ENCODE results near the gene FCAMR. TPM values are rescaled to one million over a fixed set of nuclear protein-coding genes. Genes with fewer than 3 reads are reported as not detected.

The FCAMR gene
- total RNA-seq, 4 donors from 2014 or later: 0.37 to 2.4 (median 0.64) TPM; not detected in 1

GRCh38 chr1:206963119-206963712 lies 7.0 kb downstream of the FCAMR start:
- in situ Hi-C loops (cut with MboI; ENCODE audit: low pct_ligation_motif_present in 1 of 4, low pct_unique_long_range_greater_than_20kb in 1 of 4, low sequenced_read_pairs in 3 of 4): no loop called here
- intact Hi-C loops (cut with DNase I; ENCODE audit: low total_unique reads): no loop called here
- Histone ChIP-seq H3K27me3 (no peaks in the 10 kb centered on the region), H3K4me1 (peaks cover 0 to 38% (median 26%) of the 10 kb centered on the region in 4 donors), H3K36me3 (no peaks in the 10 kb centered on the region), H3K9me3 (no peaks in the 10 kb centered on the region), H3K27ac (peak overlapping the region; percentile 45 to 72 (median 67)), H3K4me3 (no peak overlapping the region)
- DNase-seq: no peak
- TF ChIP-seq POLR2A (IDR thresholded peaks at IDR 0.05) (no peak), POLR2AphosphoS5 (IDR thresholded peaks at IDR 0.05) (no peak), EP300 (IDR thresholded peaks at IDR 0.05; ENCODE audit: low read depth) (no peak), CTCF (IDR thresholded peaks at IDR 0.05) (no peak)
- 69% methylated on average over 4 to 5 of the region's 5 CpGs for WGBS, 2 donors (ENCODE audit: low coverage in 1 of 2)

GRCh38 chr1:206962272-206962671 lies 8.0 kb downstream of the FCAMR start:
- 88% methylated on average over 7 of the region's 7 CpGs; no CpG with 5 or more reads in 1 of the 2 donors for WGBS, 2 donors (ENCODE audit: low coverage in 1 of 2)
- intact Hi-C loops (cut with DNase I; ENCODE audit: low total_unique reads) (no loop called here), in situ Hi-C loops (cut with MboI; ENCODE audit: low pct_ligation_motif_present in 1 of 4, low pct_unique_long_range_greater_than_20kb in 1 of 4, low sequenced_read_pairs in 3 of 4) (no loop called here)
- peak overlapping the region in 2 of 4 donors; percentile 65 to 72 for H3K27ac ChIP-seq
- H3K4me3 ChIP-seq: no peak overlapping the region
- TF ChIP-seq POLR2A (IDR thresholded peaks at IDR 0.05) (no peak), CTCF (IDR thresholded peaks at IDR 0.05) (no peak), EP300 (IDR thresholded peaks at IDR 0.05; ENCODE audit: low read depth) (no peak), POLR2AphosphoS5 (IDR thresholded peaks at IDR 0.05) (no peak)
- H3K4me1 ChIP-seq: peaks cover 0 to 29% (median 17%) of the 10 kb centered on the region in 4 donors
- no peak for DNase-seq
- no peaks in the 10 kb centered on the region for H3K27me3 ChIP-seq
- H3K9me3 ChIP-seq: no peaks in the 10 kb centered on the region
- no peaks in the 10 kb centered on the region for H3K36me3 ChIP-seq

GRCh38 chr1:206961668-206962067 lies 8.6 kb downstream of the FCAMR start:
- TF ChIP-seq CTCF (IDR thresholded peaks at IDR 0.05) (no peak), POLR2AphosphoS5 (IDR thresholded peaks at IDR 0.05) (no peak), EP300 (IDR thresholded peaks at IDR 0.05; ENCODE audit: low read depth) (no peak), POLR2A (IDR thresholded peaks at IDR 0.05) (no peak)
- no peak for DNase-seq
- no peaks in the 10 kb centered on the region for H3K36me3 ChIP-seq
- H3K27me3 ChIP-seq: no peaks in the 10 kb centered on the region
- H3K4me1 ChIP-seq: peaks cover 0 to 23% (median 14%) of the 10 kb centered on the region in 4 donors
- H3K4me3 ChIP-seq: no peak overlapping the region
- intact Hi-C loops (cut with DNase I; ENCODE audit: low total_unique reads) (no loop called here), in situ Hi-C loops (cut with MboI; ENCODE audit: low pct_ligation_motif_present in 1 of 4, low pct_unique_long_range_greater_than_20kb in 1 of 4, low sequenced_read_pairs in 3 of 4) (no loop called here)
- WGBS, 2 donors (ENCODE audit: low coverage in 1 of 2): 78 to 94% methylated on average over 3 of the region's 3 CpGs
- no peaks in the 10 kb centered on the region for H3K9me3 ChIP-seq
- H3K27ac ChIP-seq: no peak overlapping the region

GRCh38 chr1:206960676-206961386 lies 9.4 kb downstream of the FCAMR start:
- in situ Hi-C loops (cut with MboI; ENCODE audit: low pct_ligation_motif_present in 1 of 4, low pct_unique_long_range_greater_than_20kb in 1 of 4, low sequenced_read_pairs in 3 of 4): no loop called here
- no peak for TF ChIP-seq POLR2A (IDR thresholded peaks at IDR 0.05)
- no peak for TF ChIP-seq EP300 (IDR thresholded peaks at IDR 0.05; ENCODE audit: low read depth)
- no peak for TF ChIP-seq CTCF (IDR thresholded peaks at IDR 0.05)
- TF ChIP-seq POLR2AphosphoS5 (IDR thresholded peaks at IDR 0.05): no peak

More at GRCh38 chr1:206960676-206961386, 9.4 kb downstream of the FCAMR start:
- Histone ChIP-seq H3K4me1 (peaks cover 3 to 29% (median 20%) of the 10 kb centered on the region in 4 donors), H3K4me3 (no peak overlapping the region), H3K36me3 (no peaks in the 10 kb centered on the region), H3K9me3 (no peaks in the 10 kb centered on the region), H3K27ac (no peak overlapping the region), H3K27me3 (no peaks in the 10 kb centered on the region)
- no peak for DNase-seq
- WGBS, 2 donors (ENCODE audit: low coverage in 1 of 2): 95% methylated on average over 6 of the region's 6 CpGs; no CpG with 5 or more reads in 1 of the 2 donors
- intact Hi-C loops (cut with DNase I; ENCODE audit: low total_unique reads): no loop called here
